Stimulated activated naive CD8-positive, alpha-beta T cell treated with anti-CD3 and anti-CD28 coated beads, Interleukin-15, amount 100 ng/mL, for 72 hours (primary cell): ENCODE measurements around the gene S100A9.
A peak's percentile ranks its signal among the peaks of the same experiment; 100 is the strongest.

Experiments
- ATAC-seq: fragments of 150-1000 bp; cut with Tn5 transposase; 2 replicates; pipeline ENCODE4 v1.10.0; 2021; ENCODE audit warnings: mild to moderate bottlenecking, moderate library complexity
- DNase-seq, 2 donors: peaks; one replicate each; pipeline ENCODE4 v3.0.0; 2021 to 2022
- H3K27ac Mint-ChIP-seq, 2 donors: one replicate each; pipeline ENCODE4 v1.8.0; 2022; ENCODE audit warnings: mild to moderate bottlenecking in 2 of 2, mixed read lengths in 2 of 2, moderate library complexity in 2 of 2
- H3K27me3 Mint-ChIP-seq: one replicate; pipeline ENCODE4 v1.8.0; 2022; ENCODE audit warnings: mixed read lengths
- H3K4me1 Mint-ChIP-seq: one replicate; pipeline ENCODE4 v1.8.0; 2022; ENCODE audit warnings: mild to moderate bottlenecking, mixed read lengths
- H3K4me3 Mint-ChIP-seq, 2 donors: one replicate each; pipeline ENCODE4 v1.8.0; 2022; ENCODE audit warnings: mild to moderate bottlenecking in 2 of 2, mixed read lengths in 2 of 2, moderate library complexity in 1 of 2
- H3K9me3 Mint-ChIP-seq, 2 donors: one replicate each; pipeline ENCODE4 v1.8.0; 2022; ENCODE audit warnings: mixed read lengths in 2 of 2

Gene S100A9

DNA sequence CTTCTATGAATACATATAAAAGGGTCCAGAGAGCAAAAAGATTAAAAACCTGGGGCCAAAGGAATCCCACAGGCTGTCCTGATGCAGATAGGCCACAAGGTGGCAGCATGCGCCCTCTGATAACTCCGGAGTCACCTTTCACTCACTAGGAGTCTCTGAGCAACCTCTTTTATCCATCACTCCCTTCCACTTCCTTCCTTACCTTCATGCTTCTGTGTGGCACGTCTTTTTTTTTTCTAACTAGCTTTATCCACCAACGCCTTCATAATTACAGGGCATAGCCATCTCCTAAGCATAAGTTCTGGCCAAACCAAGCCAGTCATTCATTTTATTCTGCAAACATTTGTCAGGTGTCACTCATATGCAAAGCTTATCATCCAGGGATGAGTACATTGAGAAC is 5.1 kb upstream of the S100A9 start:
- ATAC-seq (peak; percentile 59), DNase-seq (peak; percentile 60)
- Mint-ChIP-seq H3K4me3 (no peak overlapping the region), H3K4me1 (peaks cover 14% of the 10 kb centered on the region), H3K27me3 (peaks cover 27% of the 10 kb centered on the region), H3K27ac (no peak overlapping the region), H3K9me3 (no peaks in the 10 kb centered on the region)

DNA sequence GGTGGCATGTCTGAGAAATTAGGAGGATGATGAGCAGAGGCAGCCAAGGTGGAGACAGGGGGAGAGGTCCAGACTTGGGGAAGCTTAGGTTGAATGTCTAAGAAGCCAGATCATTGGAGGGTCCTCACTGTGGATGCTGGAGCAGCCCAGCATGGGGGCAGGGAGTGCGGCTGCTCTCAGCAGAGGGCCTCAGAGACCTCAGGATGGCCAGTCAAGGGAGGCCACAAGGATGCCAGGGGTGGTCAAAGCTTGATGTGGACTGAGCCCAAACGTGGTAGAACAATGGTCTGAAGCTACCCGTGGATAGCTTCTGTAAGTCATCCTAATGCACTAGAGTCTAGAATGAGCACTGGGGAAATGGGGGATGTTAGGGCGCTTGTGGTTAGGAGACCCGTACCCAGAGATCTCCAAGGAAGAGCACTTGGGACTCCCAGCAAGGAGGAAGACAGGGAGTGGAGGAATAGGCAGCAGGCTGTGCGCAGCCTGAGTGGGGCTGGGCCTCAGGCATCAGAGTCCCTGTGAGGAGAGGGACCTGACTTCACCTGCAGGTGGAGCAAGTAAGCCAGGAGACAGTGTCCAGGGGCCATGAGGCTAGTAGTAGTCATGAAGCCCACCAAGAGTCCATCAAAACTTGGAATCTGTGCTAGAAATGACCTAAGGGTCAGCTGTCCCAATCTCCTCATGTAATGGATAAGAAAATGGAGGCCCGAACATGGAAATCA is 4.3 kb upstream of the S100A9 start:
- H3K27me3 Mint-ChIP-seq: peaks cover 18% of the 10 kb centered on the region
- no peak for ATAC-seq
- H3K4me1 Mint-ChIP-seq: peaks cover 22% of the 10 kb centered on the region
- peak overlapping the region in 1 of 2 donors; percentile 19 for H3K27ac Mint-ChIP-seq
- no peak overlapping the region for H3K4me3 Mint-ChIP-seq
- H3K9me3 Mint-ChIP-seq: no peaks in the 10 kb centered on the region
- DNase-seq: peak in 1 of 2 donors; percentile 8

DNA sequence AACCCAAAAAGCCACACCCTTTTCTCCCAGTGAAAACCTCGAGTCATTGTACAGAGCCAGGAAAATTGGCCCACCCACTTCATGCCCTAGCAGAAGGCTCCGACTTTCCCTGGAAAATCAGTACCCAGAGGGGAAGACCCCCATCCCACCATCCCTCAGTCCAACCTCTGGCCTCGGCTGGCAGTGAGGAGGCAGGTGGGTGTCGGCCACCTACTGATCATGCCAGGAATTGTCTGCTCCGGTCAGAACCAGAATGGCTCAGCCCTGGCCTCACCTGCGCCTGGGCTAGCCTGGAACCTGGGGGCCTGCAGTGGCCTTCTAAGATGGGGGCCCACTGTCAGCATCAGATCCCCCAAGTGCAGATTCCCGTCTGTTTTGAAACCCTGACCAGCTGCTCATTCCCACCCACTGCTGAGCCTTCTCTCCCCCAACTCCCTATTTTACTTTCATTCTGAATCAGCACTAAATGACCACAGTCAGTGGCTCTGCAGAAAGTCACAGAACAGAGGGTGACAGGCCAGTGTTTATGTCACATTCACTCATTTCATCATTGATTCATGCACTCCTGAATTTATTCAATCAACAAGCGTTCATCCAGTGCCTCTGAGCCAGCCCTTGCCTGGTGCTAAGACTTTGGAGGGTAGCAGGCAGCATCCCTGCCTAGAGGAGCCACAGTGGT is 3.0 kb upstream of the S100A9 start:
- Mint-ChIP-seq H3K27ac (no peak overlapping the region), H3K27me3 (peaks cover 5% of the 10 kb centered on the region), H3K9me3 (no peaks in the 10 kb centered on the region), H3K4me3 (no peak overlapping the region), H3K4me1 (peaks cover 22% of the 10 kb centered on the region)
- DNase-seq (peak in 1 of 2 donors; percentile 1), ATAC-seq (no peak)

DNA sequence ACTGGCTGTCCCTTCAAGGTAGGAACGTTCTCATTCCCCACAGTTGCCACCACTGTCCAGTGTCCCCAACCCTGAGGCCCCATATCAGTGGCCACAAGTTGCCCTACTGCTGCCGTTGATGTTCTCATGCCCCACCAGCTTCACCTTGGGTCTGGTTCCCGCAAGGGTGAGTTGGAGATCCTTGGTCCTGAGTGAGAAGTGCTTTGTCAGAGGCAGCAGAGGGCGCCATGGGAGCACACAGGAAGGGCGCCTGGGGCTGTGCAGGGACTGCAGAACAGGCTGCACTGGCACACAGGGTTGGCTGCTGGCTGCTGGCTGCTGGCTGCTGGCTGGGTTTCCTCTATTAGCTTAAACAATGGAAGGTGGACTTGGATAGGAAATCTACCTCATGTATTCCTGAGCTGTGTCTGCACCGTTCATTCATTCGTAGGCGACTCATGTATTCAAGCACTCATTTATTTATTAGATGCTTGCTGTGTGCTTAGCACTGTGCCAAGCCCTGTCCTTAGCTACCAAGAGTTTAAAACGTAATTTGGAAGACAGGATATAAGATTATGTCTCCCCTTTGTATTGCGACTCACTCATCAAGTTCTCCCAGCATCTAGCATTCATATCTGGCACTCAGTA is 2.1 kb upstream of the S100A9 start:
- DNase-seq (peak; percentile 43 to 52), ATAC-seq (peak; percentile 88)
- H3K9me3 Mint-ChIP-seq: no peaks in the 10 kb centered on the region
- peaks cover 22% of the 10 kb centered on the region for H3K4me1 Mint-ChIP-seq
- no peak overlapping the region for H3K4me3 Mint-ChIP-seq
- H3K27me3 Mint-ChIP-seq: no peaks in the 10 kb centered on the region
- no peak overlapping the region for H3K27ac Mint-ChIP-seq

DNA sequence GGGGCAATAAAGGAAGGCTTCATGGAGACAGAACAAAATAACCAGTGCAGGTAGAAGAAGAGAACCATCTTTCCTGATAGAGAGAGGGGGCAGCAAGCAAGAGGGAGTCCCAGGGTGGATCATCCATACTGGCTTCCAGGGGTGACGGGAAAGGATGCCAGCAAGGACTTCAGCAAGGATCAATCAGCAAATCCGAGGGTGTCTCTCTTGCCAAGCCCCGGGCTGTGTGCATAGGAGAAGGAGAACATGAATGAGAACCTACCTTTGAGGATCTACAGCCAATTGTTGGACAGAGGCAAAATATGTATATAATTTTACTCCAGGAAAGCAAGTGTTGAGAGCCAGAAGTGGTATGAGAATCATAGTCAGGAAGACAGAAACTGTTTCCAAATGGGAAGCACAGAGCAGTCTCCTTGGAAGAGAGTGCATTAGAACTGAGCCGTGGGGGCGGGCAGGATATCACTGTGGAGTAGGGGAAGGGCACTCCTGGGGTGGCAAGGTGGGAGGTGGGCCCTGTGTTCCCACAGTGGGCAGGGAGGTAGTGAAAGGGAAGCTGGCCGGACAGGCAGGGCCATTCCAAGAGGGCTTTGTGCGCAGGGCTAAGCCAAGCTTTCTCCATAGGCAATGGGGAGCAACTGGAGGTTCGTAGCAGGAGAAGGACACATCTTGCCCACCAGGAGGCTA is 1.1 kb upstream of the S100A9 start:
- Mint-ChIP-seq H3K27ac (no peak overlapping the region), H3K4me3 (no peak overlapping the region), H3K9me3 (no peaks in the 10 kb centered on the region), H3K4me1 (peaks cover 22% of the 10 kb centered on the region), H3K27me3 (no peaks in the 10 kb centered on the region)
- DNase-seq (peak in 1 of 2 donors; percentile 7), ATAC-seq (no peak)

DNA sequence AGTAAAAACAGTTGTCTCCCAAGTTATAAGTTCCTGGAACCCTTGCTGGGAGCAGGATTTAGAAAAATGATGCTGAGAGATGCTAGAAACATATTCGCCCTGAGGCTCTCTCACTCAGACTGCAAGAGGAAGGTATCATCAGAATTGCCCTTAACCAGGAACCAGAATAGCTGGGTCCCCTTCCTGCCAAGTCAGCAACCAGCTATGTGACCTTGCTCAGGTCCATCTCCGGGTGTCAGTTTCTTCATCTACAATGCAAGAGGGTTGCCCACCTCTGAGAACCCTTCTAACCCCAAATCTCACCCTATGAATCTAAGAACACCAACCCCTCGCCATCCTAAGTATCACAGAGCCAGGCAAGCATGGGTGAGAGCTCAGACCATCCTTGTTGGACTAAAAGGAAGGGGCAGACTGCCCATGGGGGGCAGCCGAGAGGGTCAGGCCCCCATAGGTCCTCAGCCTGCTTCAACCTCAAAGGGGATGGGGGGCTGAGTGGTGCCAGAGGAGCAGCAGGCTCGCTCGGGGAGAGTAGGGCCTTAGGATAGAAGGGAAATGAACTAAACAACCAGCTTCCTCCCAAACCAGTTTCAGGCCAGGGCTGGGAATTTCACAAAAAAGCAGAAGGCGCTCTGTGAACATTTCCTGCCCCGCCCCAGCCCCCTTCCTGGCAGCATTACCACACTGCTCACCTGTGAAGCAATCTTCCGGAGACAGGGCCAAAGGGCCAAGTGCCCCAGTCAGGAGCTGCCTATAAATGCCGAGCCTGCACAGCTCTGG is 390 bp upstream of the S100A9 start:
- ATAC-seq: peak; percentile 36
- peak overlapping the region in 1 of 2 donors; percentile 30 for H3K27ac Mint-ChIP-seq
- H3K9me3 Mint-ChIP-seq: no peaks in the 10 kb centered on the region
- DNase-seq: peak in 1 of 2 donors; percentile 8
- peaks cover 22% of the 10 kb centered on the region for H3K4me1 Mint-ChIP-seq
- no peak overlapping the region for H3K4me3 Mint-ChIP-seq
- H3K27me3 Mint-ChIP-seq: no peaks in the 10 kb centered on the region

DNA sequence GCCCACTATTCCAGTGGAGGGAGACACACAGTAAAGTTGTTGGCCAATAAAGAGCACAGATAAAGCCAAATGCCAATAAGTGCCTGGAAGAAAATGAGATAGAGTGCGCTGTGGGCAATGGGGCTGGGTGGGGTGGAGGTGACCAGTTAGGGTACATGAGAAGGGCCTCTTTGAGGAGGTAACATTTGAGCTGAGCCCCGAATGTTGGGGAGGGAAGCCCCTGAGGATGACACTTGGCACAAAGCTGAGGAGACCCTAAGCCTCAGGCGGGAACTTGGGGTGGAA is 979 bp downstream of the S100A9 start:
- DNase-seq (no peak), ATAC-seq (no peak)
- H3K27ac Mint-ChIP-seq: no peak overlapping the region
- no peak overlapping the region for H3K4me3 Mint-ChIP-seq
- no peaks in the 10 kb centered on the region for H3K27me3 Mint-ChIP-seq
- peaks cover 22% of the 10 kb centered on the region for H3K4me1 Mint-ChIP-seq
- H3K9me3 Mint-ChIP-seq: no peaks in the 10 kb centered on the region

DNA sequence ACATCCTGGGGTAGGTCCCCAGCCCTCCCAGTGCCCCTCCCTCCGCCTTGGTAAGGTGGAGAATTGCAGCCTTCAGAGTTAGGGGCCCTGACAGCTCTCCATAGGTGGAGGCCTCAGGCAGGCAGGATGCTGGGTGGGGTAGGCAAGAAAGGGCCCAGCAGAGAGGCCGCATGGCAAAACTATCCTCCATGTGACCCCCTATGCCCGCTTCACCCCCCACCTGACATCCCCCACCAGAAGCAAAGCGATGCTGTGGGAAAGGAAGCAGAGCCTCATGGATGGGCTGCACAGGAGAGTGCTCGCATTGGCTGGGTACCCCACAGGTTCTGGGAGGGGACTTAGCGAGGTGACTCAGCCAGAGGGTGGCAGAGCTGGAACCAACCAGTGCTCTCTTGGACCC is 1.6 kb downstream of the S100A9 start:
- peaks cover 22% of the 10 kb centered on the region for H3K4me1 Mint-ChIP-seq
- DNase-seq: peak in 1 of 2 donors; percentile 4
- no peaks in the 10 kb centered on the region for H3K9me3 Mint-ChIP-seq
- no peak overlapping the region for H3K4me3 Mint-ChIP-seq
- ATAC-seq: no peak
- no peak overlapping the region for H3K27ac Mint-ChIP-seq
- no peaks in the 10 kb centered on the region for H3K27me3 Mint-ChIP-seq

DNA sequence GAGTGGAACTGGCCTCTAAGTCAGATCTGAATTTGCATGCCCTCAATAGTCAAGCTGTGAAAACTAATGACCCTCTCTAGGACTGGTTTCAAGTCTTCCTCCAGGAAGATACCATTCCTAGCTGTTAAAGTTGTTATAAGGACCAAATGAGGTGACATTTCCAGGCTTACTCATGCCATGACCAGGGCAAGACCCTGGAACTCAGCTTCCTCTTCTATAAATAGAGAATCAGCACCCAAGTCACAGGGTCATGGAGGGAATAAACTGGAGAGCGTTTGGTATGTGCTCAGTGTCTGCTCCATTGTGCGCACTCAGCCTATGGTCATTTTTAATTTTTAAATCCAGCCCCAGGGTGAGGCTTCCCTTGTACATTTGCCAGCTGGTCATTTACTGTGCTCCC is 2.5 kb downstream of the S100A9 start:
- H3K4me1 Mint-ChIP-seq: peaks cover 22% of the 10 kb centered on the region
- H3K27me3 Mint-ChIP-seq: no peaks in the 10 kb centered on the region
- H3K4me3 Mint-ChIP-seq: no peak overlapping the region
- no peaks in the 10 kb centered on the region for H3K9me3 Mint-ChIP-seq
- DNase-seq (no peak), ATAC-seq (no peak)
- H3K27ac Mint-ChIP-seq: no peak overlapping the region

DNA sequence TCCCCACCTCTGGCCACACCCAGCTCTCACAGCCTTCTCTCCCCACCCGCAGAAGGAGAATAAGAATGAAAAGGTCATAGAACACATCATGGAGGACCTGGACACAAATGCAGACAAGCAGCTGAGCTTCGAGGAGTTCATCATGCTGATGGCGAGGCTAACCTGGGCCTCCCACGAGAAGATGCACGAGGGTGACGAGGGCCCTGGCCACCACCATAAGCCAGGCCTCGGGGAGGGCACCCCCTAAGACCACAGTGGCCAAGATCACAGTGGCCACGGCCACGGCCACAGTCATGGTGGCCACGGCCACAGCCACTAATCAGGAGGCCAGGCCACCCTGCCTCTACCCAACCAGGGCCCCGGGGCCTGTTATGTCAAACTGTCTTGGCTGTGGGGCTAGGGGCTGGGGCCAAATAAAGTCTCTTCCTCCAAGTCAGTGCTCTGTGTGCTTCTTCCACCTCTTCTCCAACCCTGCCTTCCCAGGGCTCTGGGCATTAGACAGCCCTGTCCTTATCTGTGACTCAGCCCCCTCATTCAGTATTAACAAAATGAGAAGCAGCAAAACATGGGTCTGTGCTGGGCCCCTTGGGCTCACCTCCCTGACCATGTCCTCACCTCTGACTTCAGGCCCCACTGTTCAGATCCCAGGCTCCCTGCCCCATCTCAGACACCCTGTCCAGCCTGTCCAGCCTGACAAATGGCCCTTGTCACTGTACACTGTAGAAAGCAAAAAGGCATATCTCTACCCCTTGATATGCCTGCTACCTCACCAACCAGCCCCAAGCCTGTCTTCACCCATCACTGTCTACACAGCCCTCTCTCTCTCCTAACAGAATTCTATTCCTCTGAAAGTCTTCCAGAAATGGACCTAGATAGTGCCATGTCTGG is 3.2 kb downstream of the S100A9 start:
- Mint-ChIP-seq H3K4me3 (no peak overlapping the region), H3K27me3 (no peaks in the 10 kb centered on the region), H3K4me1 (peaks cover 22% of the 10 kb centered on the region), H3K9me3 (no peaks in the 10 kb centered on the region), H3K27ac (peak overlapping the region in 1 of 2 donors; percentile 78)
- ATAC-seq: no peak
- no peak for DNase-seq

DNA sequence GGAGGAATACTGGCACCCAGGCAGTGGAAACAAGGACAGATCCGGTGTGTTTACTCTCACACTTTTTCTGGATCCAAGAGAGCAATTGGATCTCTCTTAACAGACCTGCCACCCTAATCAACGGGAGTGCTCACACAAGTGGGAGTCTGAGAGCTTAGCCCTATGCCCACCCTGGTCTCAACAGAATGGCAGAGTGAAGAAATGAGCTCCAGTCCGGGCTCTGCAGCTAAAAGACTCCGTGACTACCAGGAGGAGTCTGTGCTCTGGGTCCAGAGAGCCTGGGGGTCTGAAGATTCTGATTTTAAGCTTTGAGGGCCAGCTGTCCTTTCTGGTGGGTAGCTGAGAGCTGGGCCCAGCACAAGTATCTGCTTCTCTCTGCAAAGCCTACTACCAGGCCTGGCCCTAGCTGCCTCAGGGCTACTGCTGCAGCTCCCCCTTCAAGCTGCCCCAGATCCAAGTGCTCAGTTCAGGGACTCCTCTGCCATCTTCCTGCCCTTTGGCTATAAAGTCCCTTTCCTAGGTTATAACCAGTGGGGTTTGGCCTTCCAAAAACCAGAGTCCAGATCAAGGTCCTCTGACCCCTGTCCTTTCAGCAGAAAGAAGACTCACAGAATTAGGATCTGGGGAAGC is 3.9 kb downstream of the S100A9 start:
- no peak for DNase-seq
- H3K27ac Mint-ChIP-seq: no peak overlapping the region
- no peaks in the 10 kb centered on the region for H3K9me3 Mint-ChIP-seq
- no peak for ATAC-seq
- H3K27me3 Mint-ChIP-seq: no peaks in the 10 kb centered on the region
- peaks cover 16% of the 10 kb centered on the region for H3K4me1 Mint-ChIP-seq
- no peak overlapping the region for H3K4me3 Mint-ChIP-seq

DNA sequence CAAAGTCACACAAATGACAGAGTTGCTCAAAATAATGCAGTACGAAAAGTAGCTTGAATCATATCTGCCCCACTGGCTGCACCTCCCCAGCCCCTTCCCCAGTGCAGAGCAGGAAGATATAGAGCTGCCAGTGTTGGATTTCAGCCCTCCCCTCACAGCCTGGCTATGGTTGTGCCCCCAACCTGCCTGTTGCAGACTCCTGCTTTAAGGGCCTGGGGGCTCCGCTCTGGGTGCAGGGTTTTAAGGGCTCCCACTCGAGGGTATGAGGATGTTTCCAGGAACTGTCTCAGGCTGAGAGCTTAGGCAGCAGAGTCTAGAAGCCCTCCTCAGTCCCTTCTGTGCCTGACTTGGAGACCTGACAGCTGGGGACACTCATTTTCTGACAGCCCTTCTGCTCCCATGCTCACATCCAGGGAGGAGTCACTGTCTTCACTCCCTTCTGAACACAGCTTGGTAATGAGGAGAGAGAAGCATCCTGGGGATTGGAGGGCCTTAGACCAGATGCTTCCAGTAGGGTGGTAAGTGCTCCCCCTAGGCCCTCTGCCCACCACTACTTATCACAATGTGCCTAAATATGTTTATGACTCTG is 4.6 kb downstream of the S100A9 start:
- no peaks in the 10 kb centered on the region for H3K27me3 Mint-ChIP-seq
- DNase-seq (no peak), ATAC-seq (no peak)
- no peaks in the 10 kb centered on the region for H3K9me3 Mint-ChIP-seq
- H3K27ac Mint-ChIP-seq: no peak overlapping the region
- peaks cover 10% of the 10 kb centered on the region for H3K4me1 Mint-ChIP-seq
- H3K4me3 Mint-ChIP-seq: no peak overlapping the region

DNA sequence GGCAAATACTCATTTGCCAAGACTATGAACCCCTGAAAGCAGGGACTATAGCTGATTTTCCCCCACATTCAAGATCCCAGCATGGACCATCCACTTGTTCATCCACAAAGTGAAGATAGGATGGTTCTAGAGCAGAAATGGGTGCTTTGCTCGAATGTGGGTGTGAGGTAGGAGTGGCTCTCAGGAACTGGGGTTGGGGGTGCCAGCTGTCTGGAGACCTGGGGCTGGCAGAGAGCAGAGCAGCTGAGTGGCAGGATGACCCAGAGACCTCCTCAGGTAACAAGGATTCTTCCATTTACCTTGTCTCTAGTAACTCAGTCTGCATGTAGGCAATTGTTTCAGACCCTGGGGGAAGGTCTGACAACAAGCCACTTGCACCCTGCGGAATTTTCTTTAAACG is 6.0 kb downstream of the S100A9 start:
- Mint-ChIP-seq H3K9me3 (no peaks in the 10 kb centered on the region), H3K4me3 (no peak overlapping the region), H3K27ac (peak overlapping the region in 1 of 2 donors; percentile 4), H3K27me3 (no peaks in the 10 kb centered on the region), H3K4me1 (no peaks in the 10 kb centered on the region)
- ATAC-seq (no peak), DNase-seq (no peak)

DNA sequence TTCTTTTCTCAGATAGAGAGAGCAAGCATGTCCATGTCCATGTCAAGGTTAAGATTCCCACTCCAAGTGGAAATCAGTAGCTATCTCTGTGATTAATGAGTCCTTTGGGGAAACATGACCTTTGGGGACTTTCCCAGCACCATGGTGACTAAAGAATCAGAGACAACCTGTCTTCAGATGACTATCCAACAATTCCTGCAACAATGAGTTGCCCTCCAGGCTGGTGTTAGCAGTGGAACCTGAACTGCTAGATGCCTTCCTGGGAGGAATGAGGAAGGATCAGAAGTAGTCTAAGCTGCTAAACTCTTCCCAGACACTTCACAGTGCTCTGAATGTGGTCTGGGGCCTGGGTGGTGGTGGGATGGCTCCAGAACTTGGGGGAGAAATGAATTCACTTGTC is 6.5 kb downstream of the S100A9 start:
- peak overlapping the region in 1 of 2 donors; percentile 34 for H3K27ac Mint-ChIP-seq
- no peaks in the 10 kb centered on the region for H3K4me1 Mint-ChIP-seq
- H3K9me3 Mint-ChIP-seq: no peaks in the 10 kb centered on the region
- H3K27me3 Mint-ChIP-seq: no peaks in the 10 kb centered on the region
- H3K4me3 Mint-ChIP-seq: no peak overlapping the region
- no peak for ATAC-seq
- peak in 1 of 2 donors; percentile 1 for DNase-seq
